NT2/D1 (cell line): ENCODE results near the gene SH3BGR.
A peak's percentile ranks its signal among the peaks of the same experiment; 100 is the strongest.

Source experiments
- DNase-seq: peaks from one replicate; pipeline ENCODE4 v3.0.0-alpha.2; 2011; ENCODE audit warnings: low read depth, low spot score
- H3K27me3 ChIP-seq: 2 replicates; pipeline ENCODE4 v1.6.0; 2011; ENCODE audit warnings: mild to moderate bottlenecking; ENCODE audit not compliant: insufficient read length, insufficient read depth
- H3K36me3 ChIP-seq: 2 replicates; pipeline ENCODE4 v1.6.1; 2011; ENCODE audit warnings: mild to moderate bottlenecking, low read length, mixed read lengths; ENCODE audit not compliant: insufficient read depth, insufficient read length
- H3K4me1 ChIP-seq: 2 replicates; pipeline ENCODE4 v1.5.1; 2011; ENCODE audit not compliant: insufficient read depth, insufficient read length
- H3K4me3 ChIP-seq: 2 replicates; pipeline ENCODE4 v1.5.1; 2011; ENCODE audit warnings: low read depth; ENCODE audit not compliant: insufficient read length
- H3K9ac ChIP-seq: 2 replicates; pipeline ENCODE4 v1.6.0; 2011; ENCODE audit warnings: low read depth; ENCODE audit not compliant: insufficient read length
- H3K9me3 ChIP-seq: 2 replicates; pipeline ENCODE4 v1.5.1; 2011; ENCODE audit warnings: mild to moderate bottlenecking, low read length; ENCODE audit not compliant: insufficient read depth
- SUZ12 ChIP-seq: IDR thresholded peaks from 2 replicates; pipeline ENCODE4 v1.6.1; 2011; ENCODE audit not compliant: insufficient read length, insufficient read depth; ENCODE audit errors: extremely low read depth
- YY1 ChIP-seq: IDR thresholded peaks from 2 replicates; pipeline ENCODE4 v1.6.1; 2011; ENCODE audit not compliant: insufficient read length, insufficient read depth
- ZNF274 ChIP-seq: IDR thresholded peaks from 2 replicates; pipeline ENCODE4 v1.6.1; 2011; ENCODE audit warnings: mild to moderate bottlenecking, low read depth, low read length

Gene SH3BGR

DNA sequence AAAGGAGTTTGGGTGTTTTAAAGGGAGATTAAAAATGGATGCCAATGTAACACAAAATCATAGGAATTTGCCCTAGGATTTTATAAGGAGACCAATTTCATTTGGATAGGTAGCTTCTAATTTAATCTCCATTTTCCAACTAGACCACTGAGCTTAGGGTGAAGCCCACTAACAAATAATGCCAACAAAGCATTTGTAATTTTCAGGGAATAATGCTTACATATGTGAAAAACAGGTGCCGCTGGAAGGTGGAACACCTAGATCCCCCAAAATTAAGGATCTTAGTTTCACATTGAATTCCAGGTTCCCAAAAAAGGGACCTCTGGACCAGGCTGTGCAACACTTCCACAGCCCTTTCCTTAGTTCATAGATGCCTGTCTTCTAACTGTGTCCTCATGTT, 94.8 kb downstream of the SH3BGR start:
- Histone ChIP-seq H3K9ac (no peak overlapping the region), H3K4me1 (no peaks in the 10 kb centered on the region), H3K4me3 (no peak overlapping the region), H3K9me3 (peaks cover 23% of the 10 kb centered on the region), H3K27me3 (no peaks in the 10 kb centered on the region), H3K36me3 (no peaks in the 10 kb centered on the region)
- no peak for DNase-seq
- TF ChIP-seq SUZ12: no peak
- TF ChIP-seq ZNF274: no peak

DNA sequence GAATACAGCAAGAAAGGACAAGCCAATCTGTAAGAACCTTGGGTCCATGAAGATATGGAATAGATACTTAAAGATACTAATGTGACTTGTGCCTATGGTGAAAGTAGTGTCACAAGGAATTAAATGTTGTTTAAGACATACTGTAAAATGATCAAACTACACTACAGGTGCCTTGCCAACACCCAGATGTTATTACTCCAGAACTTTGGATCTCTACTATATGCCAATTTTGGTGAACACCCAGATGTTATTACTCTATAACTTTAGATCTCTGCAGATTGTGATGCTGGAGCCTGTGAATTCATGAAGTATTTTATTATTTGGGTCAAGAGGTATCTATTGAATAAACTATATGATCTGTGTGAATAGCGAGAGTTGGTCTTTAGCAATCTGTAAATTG, 101.1 kb downstream of the SH3BGR start:
- Histone ChIP-seq H3K9ac (no peak overlapping the region), H3K4me3 (no peak overlapping the region), H3K4me1 (no peaks in the 10 kb centered on the region), H3K9me3 (peaks cover 22% of the 10 kb centered on the region), H3K27me3 (no peaks in the 10 kb centered on the region), H3K36me3 (no peaks in the 10 kb centered on the region)
- DNase-seq: no peak
- TF ChIP-seq YY1 (no peak), SUZ12 (no peak), ZNF274 (no peak)

DNA sequence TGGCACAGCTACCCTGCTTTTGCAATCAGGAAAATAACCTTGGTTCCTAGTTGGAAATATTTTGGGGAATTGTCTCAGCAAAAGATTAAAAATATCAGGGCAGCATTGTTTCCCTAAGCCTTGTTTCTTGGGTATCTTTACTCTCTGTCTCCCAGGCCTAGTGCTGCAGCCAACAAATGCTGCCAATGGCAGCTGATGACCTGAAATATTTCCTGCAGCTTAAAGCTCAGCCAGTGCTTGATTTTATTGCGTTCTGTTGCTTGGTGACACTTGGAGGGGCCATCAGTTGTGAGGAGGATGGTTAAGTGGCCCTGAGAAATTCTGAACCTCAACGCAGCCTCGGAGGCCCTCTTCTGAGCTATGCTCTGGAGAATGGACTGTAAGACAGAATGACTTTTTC, 101.6 kb downstream of the SH3BGR start:
- no peak for DNase-seq
- Histone ChIP-seq H3K27me3 (no peaks in the 10 kb centered on the region), H3K9me3 (peaks cover 24% of the 10 kb centered on the region), H3K9ac (no peak overlapping the region), H3K4me3 (no peak overlapping the region), H3K36me3 (no peaks in the 10 kb centered on the region), H3K4me1 (no peaks in the 10 kb centered on the region)
- no peak for TF ChIP-seq YY1
- TF ChIP-seq SUZ12: no peak
- TF ChIP-seq ZNF274: no peak

DNA sequence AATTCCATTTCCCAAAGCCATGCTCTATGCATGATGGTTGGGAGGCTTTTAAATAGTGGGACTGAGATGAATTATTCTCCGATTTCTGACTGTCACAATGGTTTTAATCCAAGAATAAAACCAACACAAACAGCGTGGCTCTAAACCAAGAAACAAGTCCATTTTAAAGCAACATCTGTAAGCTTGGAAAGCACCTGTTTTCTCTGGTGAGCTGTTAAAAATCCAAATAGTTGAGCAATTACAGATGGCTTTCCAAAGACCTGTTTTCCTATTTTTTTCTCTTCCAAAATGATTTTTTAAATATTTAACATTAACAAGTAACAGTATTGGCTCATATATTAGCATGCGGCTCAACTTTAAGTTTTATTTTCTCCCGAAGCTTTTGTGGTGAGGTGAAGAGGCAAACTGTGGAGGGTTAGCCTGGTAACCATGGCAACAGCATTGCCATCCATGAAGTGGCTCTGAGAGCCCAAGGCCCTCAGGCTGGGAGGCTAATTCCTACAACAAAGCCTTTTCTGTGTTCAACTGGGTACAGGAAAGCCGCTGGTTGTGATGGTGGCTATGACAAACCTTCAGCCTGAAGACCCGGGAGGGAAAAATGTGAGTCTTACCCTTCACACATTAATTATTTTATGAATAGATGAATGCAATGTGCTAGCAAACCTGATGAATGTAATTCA, 104.3 kb downstream of the SH3BGR start:
- Histone ChIP-seq H3K9ac (no peak overlapping the region), H3K27me3 (no peaks in the 10 kb centered on the region), H3K9me3 (peaks cover 32% of the 10 kb centered on the region), H3K4me1 (peaks cover 8% of the 10 kb centered on the region), H3K36me3 (no peaks in the 10 kb centered on the region), H3K4me3 (no peak overlapping the region)
- TF ChIP-seq ZNF274 (no peak), SUZ12 (no peak), YY1 (no peak)
- peak; percentile 60 for DNase-seq

DNA sequence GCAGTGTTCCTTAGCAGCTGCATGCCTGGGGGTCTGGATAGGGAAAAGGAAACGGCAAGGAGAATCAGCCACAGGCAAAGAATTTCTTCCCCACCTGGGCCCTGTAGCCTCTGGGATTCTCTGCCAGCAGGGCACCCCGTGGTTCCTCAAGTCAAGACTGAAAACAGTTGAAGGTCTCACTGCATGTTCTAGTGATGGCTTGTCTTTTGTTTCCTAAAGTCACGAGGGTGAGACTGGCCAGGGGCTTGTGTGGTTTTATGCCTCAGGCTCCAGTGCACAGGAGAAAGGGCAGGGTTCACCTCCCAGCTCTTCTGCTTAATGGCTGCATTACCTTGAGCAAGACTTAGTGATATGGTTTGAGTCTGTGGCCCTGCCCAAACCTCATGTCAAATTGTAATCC, 107.7 kb downstream of the SH3BGR start:
- no peaks in the 10 kb centered on the region for H3K36me3 ChIP-seq
- TF ChIP-seq YY1 (no peak), ZNF274 (no peak), SUZ12 (no peak)
- H3K4me3 ChIP-seq: no peak overlapping the region
- DNase-seq: no peak
- no peaks in the 10 kb centered on the region for H3K27me3 ChIP-seq
- H3K4me1 ChIP-seq: peaks cover 8% of the 10 kb centered on the region
- H3K9ac ChIP-seq: no peak overlapping the region
- H3K9me3 ChIP-seq: peaks cover 11% of the 10 kb centered on the region; the same call in 1 of the 2 replicates

DNA sequence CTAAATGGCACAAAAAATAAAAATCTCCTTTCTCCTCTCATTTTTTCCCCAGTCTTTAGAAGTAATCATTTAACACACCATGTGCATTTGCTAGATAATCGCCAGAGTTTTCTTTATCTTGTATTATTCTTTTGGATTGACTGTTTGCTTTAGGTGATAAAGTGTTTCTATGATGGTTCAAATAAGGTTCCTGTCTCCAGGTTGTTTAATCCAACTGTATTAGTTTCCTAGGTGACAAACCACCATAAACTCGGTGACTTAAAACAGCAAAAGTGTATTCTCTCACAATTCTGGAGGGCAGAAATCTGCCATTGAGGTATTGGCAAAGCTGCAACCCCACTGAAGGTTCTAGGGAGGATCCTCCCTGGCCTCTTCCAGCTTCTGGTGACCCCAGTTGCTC, 109.4 kb downstream of the SH3BGR start:
- H3K4me3 ChIP-seq: no peak overlapping the region
- TF ChIP-seq SUZ12: no peak
- no peak for TF ChIP-seq YY1
- TF ChIP-seq ZNF274: no peak
- no peaks in the 10 kb centered on the region for H3K36me3 ChIP-seq
- H3K9me3 ChIP-seq: peaks cover 11% of the 10 kb centered on the region; the same call in 1 of the 2 replicates
- H3K27me3 ChIP-seq: no peaks in the 10 kb centered on the region
- H3K9ac ChIP-seq: no peak overlapping the region
- peaks cover 8% of the 10 kb centered on the region for H3K4me1 ChIP-seq
- no peak for DNase-seq

DNA sequence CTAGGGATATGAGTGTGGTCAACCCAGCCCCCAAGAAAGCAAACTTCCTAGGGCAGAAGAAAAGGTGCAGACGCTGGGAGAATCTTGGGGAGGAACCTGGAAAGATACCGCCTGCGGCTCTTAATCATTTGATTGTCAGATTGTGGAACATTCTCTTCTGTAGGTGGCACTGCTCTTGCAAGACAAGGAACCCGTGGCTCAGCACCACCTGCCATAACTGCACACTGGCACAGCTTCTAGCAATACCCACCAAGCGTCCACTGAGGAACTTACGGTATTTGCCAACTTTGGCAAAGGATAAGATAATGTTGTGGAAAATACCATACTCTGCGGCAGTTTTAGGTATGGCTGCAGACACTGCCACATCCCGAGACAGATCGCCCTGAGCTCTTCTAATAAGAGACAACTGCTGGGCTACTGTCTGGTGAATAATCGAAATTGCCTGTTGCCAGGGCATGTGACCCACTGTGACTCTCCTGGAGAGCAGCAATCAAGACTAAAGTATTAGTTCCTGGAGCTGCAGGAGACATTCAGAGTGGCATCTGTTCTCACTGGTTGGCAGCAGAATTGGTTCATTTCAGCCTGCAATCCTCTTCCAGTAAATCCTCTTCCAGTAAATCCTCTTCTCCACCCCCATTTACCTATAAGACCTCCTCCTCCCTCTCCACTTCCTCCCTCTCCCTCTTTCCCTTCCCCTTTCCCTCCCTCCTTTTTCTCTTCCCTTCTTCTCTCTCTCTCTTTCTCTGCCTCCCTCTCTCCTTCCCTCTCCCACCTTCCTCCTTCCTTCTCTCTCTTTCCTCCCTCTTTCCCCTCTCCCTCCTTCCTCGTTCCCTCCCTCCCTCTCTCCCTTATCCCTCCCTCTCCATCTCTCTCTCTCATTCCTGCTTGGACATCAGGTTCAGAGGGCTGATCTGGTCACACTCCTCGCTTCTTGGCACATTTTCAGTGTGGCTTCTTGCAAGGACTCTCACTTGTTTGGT, 111.3 kb downstream of the SH3BGR start:
- H3K9ac ChIP-seq: no peak overlapping the region
- no peaks in the 10 kb centered on the region for H3K27me3 ChIP-seq
- H3K4me1 ChIP-seq: peaks cover 8% of the 10 kb centered on the region
- H3K4me3 ChIP-seq: no peak overlapping the region
- DNase-seq: no peak
- peaks cover 8% of the 10 kb centered on the region; the same call in 1 of the 2 replicates for H3K9me3 ChIP-seq
- TF ChIP-seq YY1 (no peak), ZNF274 (no peak), SUZ12 (no peak)
- no peaks in the 10 kb centered on the region for H3K36me3 ChIP-seq
